IPS DF 6.9 (cell line): ENCODE measurements around the gene VAMP7.

Source experiments
- DNase-seq: peaks from one replicate; pipeline ENCODE4 v3.0.0-alpha.2; 2013; ENCODE audit warnings: low read depth, low spot score
- H3K27ac ChIP-seq: one replicate; pipeline ENCODE4 v1.5.1; 2013; ENCODE audit warnings: low read length, control low read depth
- H3K27me3 ChIP-seq: 2 replicates; pipeline ENCODE4 v1.6.1; 2013; ENCODE audit warnings: mild to moderate bottlenecking, low read length; ENCODE audit not compliant: control insufficient read depth, insufficient read depth
- H3K36me3 ChIP-seq: 2 replicates; pipeline ENCODE4 v1.6.1; 2013; ENCODE audit warnings: low read length; ENCODE audit not compliant: control insufficient read depth, insufficient read depth
- H3K4me1 ChIP-seq: 2 replicates; pipeline ENCODE4 v1.6.1; 2013; ENCODE audit warnings: low read length; ENCODE audit not compliant: control insufficient read depth, insufficient read depth
- H3K4me3 ChIP-seq: 2 replicates; pipeline ENCODE4 v1.5.1; 2013; ENCODE audit warnings: mild to moderate bottlenecking, low read length
- H3K9me3 ChIP-seq: 2 replicates; pipeline ENCODE4 v1.6.1; 2013; ENCODE audit warnings: low read length, inconsistent platforms; ENCODE audit not compliant: control insufficient read depth, insufficient read depth
- WGBS: extraction: QIAGEN DNeasy Blood & Tissue Kit; methylation state at CpG from one replicate; pipeline ENCODE4 v1.1.7; 2013; ENCODE audit warnings: mixed read lengths, missing lambda C conversion rate; ENCODE audit not compliant: insufficient read length, insufficient coverage; 5-methylcytosine and 5-hydroxymethylcytosine counted together

VAMP7 gene

DNA sequence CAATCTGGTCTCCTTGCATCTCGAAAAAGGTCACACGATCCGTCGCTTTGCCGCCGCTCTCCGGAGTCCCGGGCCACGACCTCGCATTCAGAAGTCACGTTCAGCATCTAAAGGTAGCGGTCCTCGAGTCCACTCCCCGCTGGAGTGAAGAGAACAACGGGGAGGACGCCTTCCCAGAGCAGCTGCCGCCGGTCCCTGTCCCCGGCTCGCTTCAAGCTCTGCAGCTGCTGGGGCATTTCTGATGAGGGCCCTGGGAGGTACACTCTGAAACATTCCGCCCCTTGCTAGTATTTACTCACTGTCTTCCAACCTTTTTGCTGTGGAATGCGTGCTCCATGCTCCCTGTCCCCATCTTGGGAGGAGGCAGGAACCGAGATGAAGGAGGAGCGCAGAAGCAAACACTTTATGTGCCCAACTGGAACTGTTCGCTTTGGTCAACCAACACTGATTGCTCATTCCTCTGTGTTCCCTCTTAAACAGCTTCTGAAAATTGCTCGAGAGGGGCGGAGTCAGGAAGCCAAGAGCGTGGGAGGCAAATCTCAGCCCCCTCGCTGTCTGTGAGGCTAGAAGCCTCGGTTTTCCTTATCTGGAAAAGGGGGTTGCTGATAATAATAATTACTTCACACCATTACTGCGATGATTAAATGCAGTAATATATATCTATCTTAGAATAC, 6.4 kb upstream of the VAMP7 start:
- WGBS = no CpG with 5 or more reads among the region's 31 CpGs
- 0 out of 2 replicates have a peak, but pooled peaks cover 1% of the 10 kb centered on the region for H3K9me3 ChIP-seq

DNA sequence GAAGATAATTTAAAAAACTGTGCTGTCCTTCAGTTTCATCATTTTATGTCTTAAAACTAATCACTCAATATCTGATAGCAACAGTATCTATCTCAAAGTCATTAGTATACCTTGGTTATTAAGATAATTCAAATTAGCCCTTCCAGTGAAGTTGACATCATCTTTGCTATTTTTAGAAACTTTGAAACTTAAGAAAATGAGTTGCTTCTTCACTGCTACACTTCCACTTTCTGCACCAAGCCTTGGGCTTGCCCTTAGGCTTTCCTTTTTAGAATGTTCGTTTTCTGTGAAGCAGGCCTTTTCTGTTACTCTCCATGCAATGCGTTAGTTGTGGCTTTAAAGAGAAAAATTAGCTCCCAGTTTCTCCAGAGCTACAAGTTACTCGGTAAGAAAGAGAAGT, 4.4 kb upstream of the VAMP7 start:
- Histone ChIP-seq H3K9me3 (0 out of 2 replicates have a peak, but pooled peaks cover 1% of the 10 kb centered on the region), H3K4me3 (no peak overlapping the region), H3K4me1 (no peaks in the 10 kb centered on the region), H3K27me3 (no peaks in the 10 kb centered on the region), H3K36me3 (no peaks in the 10 kb centered on the region), H3K27ac (no peak overlapping the region)
- no CpG with 5 or more reads among the region's 3 CpGs for WGBS
- DNase-seq = no peak

More for the DNA sequence above, 6.4 kb upstream of the VAMP7 start:
- no peak overlapping the region for H3K4me3 ChIP-seq
- H3K27me3 ChIP-seq = no peaks in the 10 kb centered on the region
- H3K4me1 ChIP-seq = no peaks in the 10 kb centered on the region
- no peaks in the 10 kb centered on the region for H3K36me3 ChIP-seq
- H3K27ac ChIP-seq = no peak overlapping the region
- DNase-seq = no peak

DNA sequence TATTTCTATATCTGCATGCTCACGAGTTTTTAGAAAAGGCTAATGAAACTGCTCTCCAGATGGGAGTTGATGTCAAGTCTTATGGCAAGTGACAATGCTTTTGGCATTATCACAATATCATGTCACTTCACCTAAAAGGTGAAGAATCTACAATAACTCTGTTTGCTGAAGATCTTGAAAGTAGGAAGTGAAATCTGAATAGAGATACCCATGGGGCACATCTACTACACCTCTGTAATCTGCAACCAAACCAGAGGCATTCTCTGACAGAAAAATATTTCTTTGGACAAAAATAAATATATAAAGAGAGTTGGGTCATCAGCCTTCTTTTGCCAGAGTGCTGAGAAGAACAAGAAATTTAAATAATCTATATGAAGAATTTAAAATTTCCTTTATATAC, 3.9 kb upstream of the VAMP7 start:
- no peak for DNase-seq

DNA sequence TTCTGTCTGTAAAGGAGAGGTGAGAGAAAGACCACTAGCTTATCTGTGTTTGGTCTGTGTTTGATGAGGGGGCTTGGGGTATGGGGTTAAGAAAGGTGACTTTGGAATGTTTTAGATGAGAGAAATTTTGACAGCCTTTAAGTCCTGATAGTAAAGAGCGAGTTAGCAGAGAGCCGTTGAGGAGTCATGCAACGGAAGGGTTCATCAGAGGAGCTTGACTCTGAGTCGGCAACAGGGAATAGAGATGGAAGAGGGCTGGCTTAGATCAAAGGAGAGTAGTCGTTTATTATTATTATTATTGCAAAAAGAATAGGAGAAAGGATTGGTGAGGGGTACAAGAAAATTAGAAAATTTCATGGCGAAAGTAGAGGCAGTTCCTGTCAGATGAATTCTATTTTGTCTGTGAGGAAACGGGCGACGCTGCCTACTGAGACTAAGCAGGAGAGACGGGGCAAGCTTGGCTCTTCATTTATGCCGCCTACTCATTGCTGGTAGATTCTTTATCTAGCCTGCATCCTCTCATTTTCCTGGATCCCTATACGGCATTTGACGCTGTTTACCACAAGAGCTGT, 473 bp upstream of the VAMP7 start:
- WGBS = 100% methylated on average over 1 of the region's 13 CpGs
- Histone ChIP-seq H3K27ac (no peak overlapping the region), H3K27me3 (no peaks in the 10 kb centered on the region), H3K36me3 (no peaks in the 10 kb centered on the region), H3K4me3 (peak overlapping the region; percentile 41; the same call in 1 of the 2 replicates), H3K9me3 (no peaks in the 10 kb centered on the region), H3K4me1 (no peaks in the 10 kb centered on the region)
- no peak for DNase-seq

More for the DNA sequence above, 3.9 kb upstream of the VAMP7 start:
- Histone ChIP-seq H3K4me1 (no peaks in the 10 kb centered on the region), H3K36me3 (no peaks in the 10 kb centered on the region), H3K27me3 (no peaks in the 10 kb centered on the region), H3K27ac (no peak overlapping the region), H3K4me3 (no peak overlapping the region), H3K9me3 (0 out of 2 replicates have a peak, but pooled peaks cover 1% of the 10 kb centered on the region)
- WGBS = no CpG with 5 or more reads among the region's 1 CpG

DNA sequence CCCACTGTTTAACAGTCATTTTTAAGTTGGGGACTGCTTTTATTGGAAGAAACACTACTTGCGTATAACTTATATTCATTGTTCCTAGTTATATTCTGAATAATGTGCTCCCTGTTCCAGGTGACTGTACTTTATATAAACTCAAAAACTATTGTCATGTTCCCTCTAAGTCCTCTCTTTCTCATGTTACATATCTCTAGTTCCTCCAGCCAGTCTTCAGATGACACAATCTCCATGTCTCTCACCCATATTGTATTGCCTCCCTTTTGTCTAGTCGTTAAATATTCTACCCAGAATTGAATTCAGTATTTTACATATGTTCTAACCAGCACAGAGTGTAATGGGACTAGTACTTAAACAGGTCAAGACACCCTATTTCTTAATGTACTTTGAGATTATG, 5.3 kb downstream of the VAMP7 start:
- no CpG with 5 or more reads among the region's 2 CpGs for WGBS
- Histone ChIP-seq H3K27me3 (no peaks in the 10 kb centered on the region), H3K9me3 (no peaks in the 10 kb centered on the region), H3K4me3 (no peak overlapping the region), H3K4me1 (no peaks in the 10 kb centered on the region), H3K27ac (no peak overlapping the region), H3K36me3 (no peaks in the 10 kb centered on the region)
- no peak for DNase-seq

DNA sequence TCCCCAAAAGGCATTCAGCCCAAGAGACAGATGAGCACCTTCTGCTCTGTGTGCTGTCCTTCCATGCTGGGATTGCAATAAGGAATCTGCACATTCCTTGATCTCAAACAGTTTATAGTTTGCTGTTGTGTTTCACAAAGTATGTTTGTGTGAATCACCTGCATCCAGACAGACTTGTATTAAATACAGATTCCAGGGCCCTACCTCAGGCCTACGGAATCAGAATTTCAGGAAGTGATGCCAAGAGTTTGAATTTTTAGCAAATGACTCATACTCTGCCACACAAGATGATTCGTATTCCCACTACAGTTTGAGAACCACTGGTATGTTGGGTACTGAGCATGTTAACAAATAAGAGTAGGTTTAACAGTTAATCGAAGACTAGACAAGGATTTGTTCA, 7.0 kb downstream of the VAMP7 start:
- Histone ChIP-seq H3K27ac (no peak overlapping the region), H3K36me3 (no peaks in the 10 kb centered on the region), H3K4me3 (no peak overlapping the region), H3K4me1 (no peaks in the 10 kb centered on the region), H3K27me3 (no peaks in the 10 kb centered on the region), H3K9me3 (no peaks in the 10 kb centered on the region)
- WGBS = no CpG with 5 or more reads among the region's 3 CpGs
- no peak for DNase-seq

DNA sequence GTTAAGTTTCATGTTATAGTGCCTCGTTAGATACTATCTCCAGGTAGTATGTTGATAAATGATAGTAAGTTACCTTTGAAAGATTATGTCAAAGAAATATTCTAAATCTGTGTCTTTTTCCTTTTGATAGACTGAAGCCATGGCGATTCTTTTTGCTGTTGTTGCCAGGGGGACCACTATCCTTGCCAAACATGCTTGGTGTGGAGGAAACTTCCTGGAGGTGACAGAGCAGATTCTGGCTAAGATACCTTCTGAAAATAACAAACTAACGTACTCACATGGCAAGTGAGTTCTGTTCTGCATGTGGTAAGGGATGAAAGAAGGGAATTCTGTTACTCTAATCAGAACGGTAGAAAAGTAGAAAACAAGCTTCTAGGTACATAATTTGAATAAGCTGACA, 8.2 kb downstream of the VAMP7 start:
- Histone ChIP-seq H3K4me1 (no peaks in the 10 kb centered on the region), H3K4me3 (no peak overlapping the region), H3K27ac (no peak overlapping the region), H3K27me3 (no peaks in the 10 kb centered on the region), H3K36me3 (no peaks in the 10 kb centered on the region), H3K9me3 (no peaks in the 10 kb centered on the region)
- DNase-seq = no peak
- no CpG with 5 or more reads among the region's 4 CpGs for WGBS

DNA sequence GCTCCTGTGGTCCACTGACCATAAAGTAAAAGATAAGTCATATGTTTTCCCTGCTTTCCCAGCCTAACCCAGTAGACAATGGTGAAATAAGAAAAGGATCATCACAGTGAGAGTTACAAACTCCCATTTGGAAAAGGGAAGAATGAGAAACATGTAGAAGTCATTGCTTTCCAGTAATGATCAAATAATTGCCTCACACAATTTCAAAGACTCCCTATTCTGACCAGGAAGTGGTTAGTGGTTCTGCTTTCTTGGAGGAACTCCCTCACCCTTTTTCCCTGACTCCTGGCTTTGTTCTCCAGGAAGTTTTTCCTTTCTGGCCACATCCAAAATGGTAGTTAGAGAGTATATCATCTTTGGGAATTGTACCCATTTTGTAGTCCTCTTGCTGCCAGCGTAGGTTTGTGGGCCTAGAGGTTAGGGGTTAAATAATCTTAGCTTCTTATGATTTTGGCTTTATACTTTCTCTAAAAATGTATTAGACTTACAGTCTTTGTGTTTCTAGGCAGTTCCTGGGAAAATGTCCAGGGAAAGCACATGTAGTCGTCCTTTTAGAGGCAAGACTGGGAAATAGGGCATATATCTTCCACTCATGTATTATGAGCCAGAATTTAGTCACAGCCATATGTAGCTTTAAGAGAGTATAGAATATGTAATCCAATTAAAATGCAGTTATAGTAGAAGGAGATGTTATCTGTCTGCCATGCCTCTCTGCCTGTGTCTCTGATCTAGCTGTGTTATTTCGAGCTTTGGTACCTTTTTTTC, 10.5 kb downstream of the VAMP7 start:
- no peaks in the 10 kb centered on the region for H3K9me3 ChIP-seq
- H3K27ac ChIP-seq = no peak overlapping the region
- H3K4me3 ChIP-seq = no peak overlapping the region
- DNase-seq = no peak
- H3K4me1 ChIP-seq = no peaks in the 10 kb centered on the region
- no CpG with 5 or more reads among the region's 3 CpGs for whole genome bisulfite sequencing
- no peaks in the 10 kb centered on the region for H3K36me3 ChIP-seq
- no peaks in the 10 kb centered on the region for H3K27me3 ChIP-seq

DNA sequence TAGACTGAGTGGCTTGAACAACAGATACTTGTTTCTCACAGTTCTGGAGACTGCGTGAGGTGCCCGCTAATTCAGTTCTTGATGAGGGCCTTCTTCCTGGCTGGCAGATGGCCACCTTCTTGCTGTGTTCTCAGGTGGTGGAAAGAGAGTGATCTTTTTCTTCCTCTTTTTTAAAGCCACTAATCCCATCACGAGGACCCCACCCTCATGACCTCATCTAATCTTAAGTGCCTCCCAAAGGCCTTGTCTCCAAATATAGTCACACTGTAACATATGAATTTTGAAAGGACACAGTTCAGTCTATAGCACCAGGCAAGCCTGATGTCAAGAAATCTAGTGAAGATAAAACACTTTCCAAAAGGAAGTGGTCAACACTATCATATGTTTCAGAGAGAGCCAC, 12.4 kb downstream of the VAMP7 start:
- WGBS = no CpG with 5 or more reads among the region's 3 CpGs
- no peak overlapping the region for H3K4me3 ChIP-seq
- no peaks in the 10 kb centered on the region for H3K4me1 ChIP-seq
- no peaks in the 10 kb centered on the region for H3K36me3 ChIP-seq
- H3K27ac ChIP-seq = no peak overlapping the region
- H3K9me3 ChIP-seq = no peaks in the 10 kb centered on the region
- H3K27me3 ChIP-seq = no peaks in the 10 kb centered on the region
- DNase-seq = no peak

DNA sequence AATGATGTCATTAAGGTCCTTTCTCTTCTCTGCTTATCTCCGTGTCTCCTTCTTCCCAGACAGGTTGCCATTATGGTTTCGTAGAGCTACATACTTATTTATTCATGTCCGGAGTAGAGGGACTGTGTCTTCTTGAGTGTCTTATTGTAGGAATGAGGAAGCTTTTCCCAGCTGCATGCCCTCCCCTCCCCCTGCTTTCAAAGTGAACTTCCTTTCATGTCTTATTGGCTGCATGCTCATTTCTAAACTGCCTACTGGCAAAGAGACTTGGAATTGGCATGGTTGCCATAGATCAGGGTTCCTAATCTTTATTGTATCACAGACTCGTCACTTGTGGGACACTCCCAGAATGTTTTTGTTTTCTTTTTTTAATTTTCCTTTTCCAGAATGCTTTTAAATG, 15.4 kb downstream of the VAMP7 start:
- no peak overlapping the region for H3K27ac ChIP-seq
- no peak for DNase-seq
- no CpG with 5 or more reads among the region's 4 CpGs for WGBS
- no peaks in the 10 kb centered on the region for H3K4me1 ChIP-seq
- H3K36me3 ChIP-seq = no peaks in the 10 kb centered on the region
- no peaks in the 10 kb centered on the region for H3K9me3 ChIP-seq
- H3K4me3 ChIP-seq = no peak overlapping the region
- no peaks in the 10 kb centered on the region for H3K27me3 ChIP-seq
